Hepatocyte (in vitro differentiated cells): ENCODE results near the gene SIK3. TPM values are rescaled to one million over a fixed set of nuclear protein-coding genes. Genes with fewer than 3 reads are reported as not detected.
A peak's percentile ranks its signal among the peaks of the same experiment; 100 is the strongest.

ENCODE experiments used
- DNase-seq: peaks from one replicate; pipeline ENCODE4 v3.0.0-alpha.2; 2016; ENCODE audit warnings: low spot score
- H2AFZ ChIP-seq: fragments of 200-600 bp; sonication (generic); 2 replicates; pipeline ENCODE4 v1.6.0; 2016; ENCODE audit warnings: antibody characterized with exemption, mild to moderate bottlenecking
- H3K27ac ChIP-seq: fragments of 200-600 bp; sonication (generic); 2 replicates; pipeline ENCODE4 v1.5.1; 2016; ENCODE audit warnings: mild to moderate bottlenecking
- H3K27me3 ChIP-seq: fragments of 200-600 bp; sonication (generic); 2 replicates; pipeline ENCODE4 v1.6.1; 2016
- H3K36me3 ChIP-seq: fragments of 200-600 bp; sonication (generic); replicated peaks from 2 replicates; pipeline ENCODE4 v1.5.1; 2016; ENCODE audit warnings: low read depth; ENCODE audit not compliant: insufficient read depth
- H3K4me1 ChIP-seq: fragments of 200-600 bp; sonication (generic); 2 replicates; pipeline ENCODE4 v1.5.1; 2016; ENCODE audit warnings: mild to moderate bottlenecking, moderate library complexity; ENCODE audit not compliant: insufficient read depth
- H3K4me2 ChIP-seq: fragments of 200-600 bp; sonication (generic); 2 replicates; pipeline ENCODE4 v1.6.0; 2016
- H3K4me3 ChIP-seq: fragments of 200-600 bp; sonication (generic); 2 replicates; pipeline ENCODE4 v1.5.1; 2016; ENCODE audit warnings: mild to moderate bottlenecking
- H3K79me2 ChIP-seq: fragments of 200-600 bp; sonication (generic); 2 replicates; pipeline ENCODE4 v1.6.0; 2017; ENCODE audit warnings: mild to moderate bottlenecking
- H3K9me2 ChIP-seq: fragments of 200-600 bp; sonication (generic); replicated peaks from 2 replicates; pipeline ENCODE4 v1.6.0; 2017; ENCODE audit warnings: mild to moderate bottlenecking; ENCODE audit not compliant: insufficient read depth
- H3K9me3 ChIP-seq: fragments of 200-600 bp; sonication (generic); 2 replicates; pipeline ENCODE4 v1.5.1; 2016; ENCODE audit warnings: low read depth, mild to moderate bottlenecking
- H4K20me1 ChIP-seq: fragments of 200-600 bp; sonication (generic); 2 replicates; pipeline ENCODE4 v1.6.0; 2016; ENCODE audit warnings: mild to moderate bottlenecking; ENCODE audit not compliant: insufficient read depth, poor library complexity, severe bottlenecking
- CTCF ChIP-seq: fragments of 200-600 bp; sonication (generic); IDR thresholded peaks from 2 replicates; pipeline ENCODE4 v1.5.1; 2016; ENCODE audit warnings: antibody characterized with exemption, mild to moderate bottlenecking; ENCODE audit not compliant: poor library complexity
- EZH2 ChIP-seq: fragments of 200-600 bp; sonication (generic); IDR thresholded peaks from 2 replicates; pipeline ENCODE4 v1.6.1; 2016; ENCODE audit warnings: antibody characterized with exemption, mild to moderate bottlenecking, borderline replicate concordance
- EZH2phosphoT487 ChIP-seq: fragments of 200-600 bp; sonication (generic); IDR thresholded peaks from one replicate; pipeline ENCODE4 v1.6.1; 2018; ENCODE audit warnings: antibody characterized with exemption, mild to moderate bottlenecking, low read depth, moderate library complexity; ENCODE audit not compliant: unreplicated experiment, severe bottlenecking
- WGBS: methylation state at CpG from one replicate; pipeline ENCODE4 v1.1.6; 2016; ENCODE audit warnings: low lambda C conversion rate; ENCODE audit errors: missing lambda C conversion rate; 5-methylcytosine and 5-hydroxymethylcytosine counted together
- polyA plus RNA-seq: library from polyadenylated mRNA; unstranded; fragments of >200 nt; fragmentation: Nextera tagmentation; extraction: Ambion mirVana; gene quantifications from 2 replicates; pipeline ENCODE4 v1.2.1, GENCODE V29; 2016
- total RNA-seq: library from RNA; depleted of rRNA; stranded (reverse); fragments of >200 nt; gene quantifications from 2 replicates; pipeline ENCODE4 v1.2.3, GENCODE V29; 2014

The SIK3 gene
- total and polyA plus RNA-seq, 2 experiments from 2014 or later = 15.8 to 17.7 TPM

GRCh38 chr11:116833816-116834534, 264.3 kb downstream of the SIK3 start:
- no peak overlapping the region for H3K4me2 ChIP-seq
- H3K36me3 ChIP-seq = no peaks in the 10 kb centered on the region
- H4K20me1 ChIP-seq = no peaks in the 10 kb centered on the region
- no peak for TF ChIP-seq CTCF
- TF ChIP-seq EZH2phosphoT487 = no peak
- no peak for TF ChIP-seq EZH2
- H3K27ac ChIP-seq = peak overlapping the region; percentile 63
- no peaks in the 10 kb centered on the region for H3K9me2 ChIP-seq
- DNase-seq = no peak
- 88% methylated on average over 14 of the region's 14 CpGs for WGBS
- no peak overlapping the region for H3K4me3 ChIP-seq
- peaks cover 43% of the 10 kb centered on the region for H3K4me1 ChIP-seq
- H3K79me2 ChIP-seq = peaks cover 5% of the 10 kb centered on the region
- no peaks in the 10 kb centered on the region for H3K9me3 ChIP-seq
- H3K27me3 ChIP-seq = no peaks in the 10 kb centered on the region
- no peak overlapping the region for H2AFZ ChIP-seq

DNA sequence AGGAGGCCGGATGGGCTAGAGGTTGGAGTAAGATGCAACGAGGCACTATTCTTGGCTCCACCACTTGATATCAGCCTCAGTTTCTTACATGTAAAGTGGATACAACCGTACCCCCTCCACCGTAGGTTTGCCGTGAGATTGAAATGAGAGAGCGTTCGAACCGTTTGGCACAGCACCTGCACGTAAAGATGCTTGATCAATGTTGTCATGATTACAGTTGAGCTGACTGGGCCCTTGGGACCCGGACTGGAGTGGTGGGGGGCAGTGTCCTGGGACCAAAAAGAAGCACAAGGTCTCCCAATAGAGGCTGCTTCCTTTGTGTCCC, 264.8 kb downstream of the SIK3 start:
- Histone ChIP-seq H3K27ac (peak overlapping the region; percentile 63), H3K4me3 (no peak overlapping the region)

DNA sequence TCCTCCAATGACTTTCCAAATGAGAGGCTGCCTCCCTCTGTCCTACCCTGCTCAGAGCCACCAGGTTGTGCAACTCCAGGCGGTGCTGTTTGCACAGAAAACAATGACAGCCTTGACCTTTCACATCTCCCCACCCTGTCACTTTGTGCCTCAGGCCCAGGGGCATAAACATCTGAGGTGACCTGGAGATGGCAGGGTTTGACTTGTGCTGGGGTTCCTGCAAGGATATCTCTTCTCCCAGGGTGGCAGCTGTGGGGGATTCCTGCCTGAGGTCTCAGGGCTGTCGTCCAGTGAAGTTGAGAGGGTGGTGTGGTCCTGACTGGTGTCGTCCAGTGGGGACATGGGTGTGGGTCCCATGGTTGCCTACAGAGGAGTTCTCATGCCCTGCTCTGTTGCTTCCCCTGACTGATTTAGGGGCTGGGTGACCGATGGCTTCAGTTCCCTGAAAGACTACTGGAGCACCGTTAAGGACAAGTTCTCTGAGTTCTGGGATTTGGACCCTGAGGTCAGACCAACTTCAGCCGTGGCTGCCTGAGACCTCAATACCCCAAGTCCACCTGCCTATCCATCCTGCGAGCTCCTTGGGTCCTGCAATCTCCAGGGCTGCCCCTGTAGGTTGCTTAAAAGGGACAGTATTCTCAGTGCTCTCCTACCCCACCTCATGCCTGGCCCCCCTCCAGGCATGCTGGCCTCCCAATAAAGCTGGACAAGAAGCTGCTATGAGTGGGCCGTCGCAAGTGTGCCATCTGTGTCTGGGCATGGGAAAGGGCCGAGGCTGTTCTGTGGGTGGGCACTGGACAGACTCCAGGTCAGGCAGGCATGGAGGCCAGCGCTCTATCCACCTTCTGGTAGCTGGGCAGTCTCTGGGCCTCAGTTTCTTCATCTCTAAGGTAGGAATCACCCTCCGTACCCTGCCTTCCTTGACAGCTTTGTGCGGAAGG, 265.6 kb downstream of the SIK3 start:
- Histone ChIP-seq H3K9me2 (no peaks in the 10 kb centered on the region), H3K4me3 (no peak overlapping the region), H3K4me1 (peaks cover 51% of the 10 kb centered on the region), H3K27ac (peak overlapping the region; percentile 63), H2AFZ (no peak overlapping the region), H3K4me2 (no peak overlapping the region), H3K36me3 (no peaks in the 10 kb centered on the region), H3K27me3 (no peaks in the 10 kb centered on the region), H3K79me2 (peaks cover 5% of the 10 kb centered on the region), H3K9me3 (no peaks in the 10 kb centered on the region), H4K20me1 (no peaks in the 10 kb centered on the region)
- no peak for DNase-seq
- WGBS = 77% methylated on average over 13 of the region's 13 CpGs
- TF ChIP-seq EZH2 = no peak
- TF ChIP-seq CTCF = no peak
- TF ChIP-seq EZH2phosphoT487 = no peak

More for the DNA sequence above, 264.8 kb downstream of the SIK3 start:
- Histone ChIP-seq H3K9me2 (no peaks in the 10 kb centered on the region), H2AFZ (no peak overlapping the region), H3K4me2 (no peak overlapping the region), H3K79me2 (peaks cover 5% of the 10 kb centered on the region), H3K4me1 (peaks cover 47% of the 10 kb centered on the region), H3K9me3 (no peaks in the 10 kb centered on the region), H4K20me1 (no peaks in the 10 kb centered on the region), H3K27me3 (no peaks in the 10 kb centered on the region), H3K36me3 (no peaks in the 10 kb centered on the region)
- no peak for DNase-seq
- no peak for TF ChIP-seq CTCF
- WGBS = 94% methylated on average over 10 of the region's 10 CpGs
